Liver (tissue), 9 donors: ENCODE data around the gene TECR. TPM values are rescaled to one million over a fixed set of nuclear protein-coding genes. Genes with fewer than 3 reads are reported as not detected.

Source experiments
- DNase-seq: peaks from one replicate; pipeline ENCODE4 v3.0.0-alpha.2; 2017; ENCODE audit warnings: low spot score
- H3K27ac ChIP-seq, 2 donors: one replicate each; pipeline ENCODE4 v1.7.0; 2013; ENCODE audit warnings: inconsistent platforms in 2 of 2, low read length in 2 of 2, control low read depth in 1 of 2, low read depth in 1 of 2, mild to moderate bottlenecking in 1 of 2
- H3K27me3 ChIP-seq, 4 donors: one replicate each; pipeline versions ENCODE4 v1.6.1 to v1.7.0; 2013; ENCODE audit warnings: low read length in 3 of 4, inconsistent platforms in 1 of 4, mild to moderate bottlenecking in 1 of 4, moderate library complexity in 1 of 4; ENCODE audit not compliant: control insufficient read depth in 4 of 4, insufficient read depth in 4 of 4
- H3K36me3 ChIP-seq, 4 donors: one replicate each; pipeline versions ENCODE4 v1.6.1 to v1.7.0; 2013; ENCODE audit warnings: low read length in 3 of 4, mild to moderate bottlenecking in 3 of 4, low read depth in 1 of 4, moderate library complexity in 1 of 4; ENCODE audit not compliant: control insufficient read depth in 4 of 4, insufficient read depth in 3 of 4
- H3K4me1 ChIP-seq, 4 donors: one replicate each; pipeline versions ENCODE4 v1.6.1 to v1.7.0; 2013; ENCODE audit warnings: low read length in 3 of 4, mild to moderate bottlenecking in 3 of 4, moderate library complexity in 1 of 4; ENCODE audit not compliant: control insufficient read depth in 4 of 4, insufficient read depth in 4 of 4
- H3K4me3 ChIP-seq, 3 donors: one replicate each; pipeline versions ENCODE4 v1.6.1 to v1.7.0; 2013; ENCODE audit warnings: low read length in 3 of 3, control low read depth in 1 of 3, low read depth in 1 of 3, mild to moderate bottlenecking in 1 of 3
- H3K9ac ChIP-seq, 2 donors: one replicate each; pipeline ENCODE4 v1.7.0; 2013; ENCODE audit warnings: low read length in 2 of 2, mild to moderate bottlenecking in 2 of 2, moderate library complexity in 2 of 2, control low read depth in 1 of 2, low read depth in 1 of 2
- H3K9me3 ChIP-seq, 4 donors: one replicate each; pipeline versions ENCODE4 v1.6.1 to v1.7.0; 2013; ENCODE audit warnings: low read length in 3 of 4; ENCODE audit not compliant: control insufficient read depth in 4 of 4
- FOXA1 ChIP-seq: IDR thresholded peaks from 2 replicates; pipeline ENCODE4 v1.6.1; 2016; ENCODE audit warnings: antibody characterized with exemption
- FOXA2 ChIP-seq: IDR thresholded peaks from 2 replicates; pipeline ENCODE4 v1.6.1; 2016; ENCODE audit warnings: antibody characterized with exemption
- GABPA ChIP-seq, 2 donors: IDR thresholded peaks in 1 of 2; conservative IDR thresholded peaks in 1 of 2; 2 replicates each; pipeline ENCODE4 v1.6.1; 2016; ENCODE audit warnings: antibody characterized with exemption in 2 of 2, mild to moderate bottlenecking in 1 of 2, moderate library complexity in 1 of 2
- HNF4A ChIP-seq, 2 donors: conservative IDR thresholded peaks; 2 replicates each; pipeline ENCODE4 v1.6.1; 2016; ENCODE audit warnings: antibody characterized with exemption in 2 of 2, mild to moderate bottlenecking in 2 of 2
- NR2F2 ChIP-seq: IDR thresholded peaks from 2 replicates; pipeline ENCODE4 v1.6.1; 2016; ENCODE audit warnings: antibody characterized with exemption
- RAD21 ChIP-seq, 2 donors: IDR thresholded peaks; 2 replicates each; pipeline ENCODE4 v1.6.1; 2016; ENCODE audit warnings: antibody characterized with exemption in 2 of 2, mild to moderate bottlenecking in 2 of 2
- RXRA ChIP-seq, 2 donors: IDR thresholded peaks; 2 replicates each; pipeline ENCODE4 v1.6.1; 2017 to 2018; ENCODE audit warnings: antibody characterized with exemption in 2 of 2, mild to moderate bottlenecking in 1 of 2
- YY1 ChIP-seq: IDR thresholded peaks from 2 replicates; pipeline ENCODE4 v1.6.1; 2016; ENCODE audit warnings: antibody characterized with exemption, mild to moderate bottlenecking
- WGBS: extraction: QIAGEN DNeasy Blood & Tissue Kit; methylation state at CpG from one replicate; pipeline ENCODE4 v1.1.7; 2013; 5-methylcytosine and 5-hydroxymethylcytosine counted together
- polyA plus RNA-seq, 2 donors: library from polyadenylated mRNA; stranded (reverse) in 1 of 2; unstranded in 1 of 2; fragments of 200-250 nt in 1 of 2; fragments of >200 nt in 1 of 2; fragmentation: Nextera tagmentation in 1 of 2; extraction: Ambion mirVana in 1 of 2; gene quantifications; one replicate each; pipeline versions ENCODE4 v1.2.1 to v1.2.3, GENCODE V29; 2013 to 2015
- total RNA-seq, 2 donors: library from RNA; depleted of rRNA; stranded (reverse); fragments of >200 nt; gene quantifications; one replicate each; pipeline ENCODE4 v1.2.3, GENCODE V29; 2014
- TF ChIP-seq, protein P1 (sequence below): IDR thresholded peaks from 2 replicates; pipeline ENCODE4 v1.6.1; 2016; ENCODE audit warnings: antibody characterized with exemption
- TF ChIP-seq, protein P2 (sequence below): IDR thresholded peaks from 2 replicates; pipeline ENCODE4 v1.6.1; 2016; ENCODE audit warnings: antibody characterized with exemption
- donor health status: healthy.
- donor health status: healthy.
- donor health status: healthy.
- donor health status: healthy.
- donor health status: healthy.

TECR gene
- total and polyA plus RNA-seq, 4 donors: 26.4 to 157 (median 60.8) TPM

GRCh38 chr19:14515501-14516047, 13.8 kb upstream of the TECR start:
- no peaks in the 10 kb centered on the region for H3K9me3 ChIP-seq
- no peak for TF ChIP-seq RAD21 (IDR thresholded peaks at IDR 0.05)
- TF ChIP-seq, protein P1, sequence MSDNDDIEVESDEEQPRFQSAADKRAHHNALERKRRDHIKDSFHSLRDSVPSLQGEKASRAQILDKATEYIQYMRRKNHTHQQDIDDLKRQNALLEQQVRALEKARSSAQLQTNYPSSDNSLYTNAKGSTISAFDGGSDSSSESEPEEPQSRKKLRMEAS: no peak
- TF ChIP-seq NR2F2: no peak
- TF ChIP-seq, protein P2, sequence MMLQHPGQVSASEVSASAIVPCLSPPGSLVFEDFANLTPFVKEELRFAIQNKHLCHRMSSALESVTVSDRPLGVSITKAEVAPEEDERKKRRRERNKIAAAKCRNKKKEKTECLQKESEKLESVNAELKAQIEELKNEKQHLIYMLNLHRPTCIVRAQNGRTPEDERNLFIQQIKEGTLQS: no peak
- TF ChIP-seq RXRA (IDR thresholded peaks at IDR 0.05): no peak
- TF ChIP-seq HNF4A (conservative IDR thresholded peaks at IDR 0.05): no peak
- TF ChIP-seq GABPA (IDR thresholded peaks at IDR 0.05 in 1 of 2, conservative IDR thresholded peaks at IDR 0.05 in 1 of 2): no peak
- no peak for TF ChIP-seq FOXA2
- no peak for TF ChIP-seq FOXA1
- H3K9ac ChIP-seq: peak overlapping the region in 1 of 2 donors; percentile 69
- peaks cover 27 to 65% (median 40%) of the 10 kb centered on the region in 4 donors for H3K4me1 ChIP-seq
- peaks cover 8 to 22% (median 14%) of the 10 kb centered on the region in 4 donors for H3K36me3 ChIP-seq
- 49% methylated on average over 8 of the region's 8 CpGs for WGBS
- peak overlapping the region; percentile 3 to 98 for H3K27ac ChIP-seq
- no peaks in the 10 kb centered on the region for H3K27me3 ChIP-seq
- no peak for DNase-seq
- peak overlapping the region; percentile 73 to 95 (median 87) for H3K4me3 ChIP-seq

DNA sequence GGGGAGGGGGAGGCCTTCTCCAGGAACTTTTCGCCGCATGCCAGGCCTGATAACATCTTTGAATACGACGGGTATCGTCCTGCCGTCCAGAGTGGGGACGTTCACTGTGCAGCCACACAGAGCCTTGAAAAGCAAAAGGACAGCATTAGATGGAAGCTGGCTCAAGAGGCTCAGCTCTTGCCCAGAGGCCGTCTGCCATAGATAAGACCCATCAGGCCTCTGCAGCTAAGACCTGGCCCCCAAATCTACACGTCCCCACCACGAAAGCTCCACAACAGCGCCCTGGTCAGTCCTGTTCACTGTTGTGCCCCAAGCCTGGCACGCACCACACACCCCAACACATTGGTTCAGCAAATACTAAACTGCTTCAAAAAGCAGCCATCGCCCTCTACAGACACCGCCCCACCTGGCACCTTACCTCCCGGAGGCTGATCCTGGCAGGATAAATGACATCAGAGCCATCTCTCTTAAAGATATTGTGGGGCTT, 13.3 kb upstream of the TECR start:
- peaks cover 8 to 22% (median 14%) of the 10 kb centered on the region in 4 donors for H3K36me3 ChIP-seq
- peak overlapping the region; percentile 3 to 98 for H3K27ac ChIP-seq
- peak overlapping the region in 1 of 2 donors; percentile 69 for H3K9ac ChIP-seq
- H3K27me3 ChIP-seq: no peaks in the 10 kb centered on the region
- H3K4me1 ChIP-seq: peaks cover 27 to 61% (median 37%) of the 10 kb centered on the region in 4 donors
- no peak for TF ChIP-seq HNF4A (conservative IDR thresholded peaks at IDR 0.05)
- peak in 1 of 2 donors; percentile 25 for TF ChIP-seq RAD21 (IDR thresholded peaks at IDR 0.05)
- no peaks in the 10 kb centered on the region for H3K9me3 ChIP-seq
- H3K4me3 ChIP-seq: peak overlapping the region; percentile 73 to 95 (median 87)
- WGBS: 37% methylated on average over 15 of the region's 15 CpGs
- peak; percentile 46 for DNase-seq

- peak overlapping the region; percentile 98 to 100 for H3K27ac ChIP-seq
- H3K27me3 ChIP-seq: no peaks in the 10 kb centered on the region
- peaks cover 8 to 22% (median 14%) of the 10 kb centered on the region in 4 donors for H3K36me3 ChIP-seq
- no peaks in the 10 kb centered on the region for H3K9me3 ChIP-seq
- peak overlapping the region; percentile 69 to 96 for H3K9ac ChIP-seq
- TF ChIP-seq, protein P1: no peak
- TF ChIP-seq YY1: peak; percentile 25
- peak; percentile 5 to 46 for TF ChIP-seq HNF4A (conservative IDR thresholded peaks at IDR 0.05)
- 9% methylated on average over 22 of the region's 22 CpGs for WGBS
- H3K4me3 ChIP-seq: peak overlapping the region; percentile 73 to 95 (median 87)
- peak; percentile 55 for DNase-seq
- peaks cover 27 to 57% (median 36%) of the 10 kb centered on the region in 4 donors for H3K4me1 ChIP-seq
Measured at GRCh38 chr19:14516746-14517438, 12.5 kb upstream of the TECR start.

- H3K9ac ChIP-seq: peak overlapping the region; percentile 69 to 96
- TF ChIP-seq NR2F2: no peak
- H3K4me3 ChIP-seq: peak overlapping the region; percentile 73 to 95 (median 87)
- under 1% methylated on average over 32 of the region's 32 CpGs for WGBS
- H3K4me1 ChIP-seq: peaks cover 24 to 57% (median 35%) of the 10 kb centered on the region in 4 donors
- H3K27ac ChIP-seq: peak overlapping the region; percentile 98 to 100
- no peak for DNase-seq
- H3K36me3 ChIP-seq: peaks cover 8 to 22% (median 14%) of the 10 kb centered on the region in 4 donors
- no peaks in the 10 kb centered on the region for H3K9me3 ChIP-seq
- H3K27me3 ChIP-seq: no peaks in the 10 kb centered on the region
Measured at GRCh38 chr19:14517446-14517839, 12.0 kb upstream of the TECR start.
